Peyer's patch (tissue), 4 donors: ENCODE data around the gene CPED1.

ENCODE experiments used
- CTCF ChIP-seq, 6 experiments: fragments of 450-650 bp in 4 of 6; fragments of 200-600 bp in 2 of 6; sonication (generic) in 1 of 6; IDR thresholded peaks; one replicate each; pipeline ENCODE4 v1.5.1; 2017 to 2019; ENCODE audit warnings: antibody characterized with exemption in 6 of 6, mild to moderate bottlenecking in 3 of 6, moderate library complexity in 1 of 6
- POLR2A ChIP-seq, 2 donors: fragments of 450-650 bp; IDR thresholded peaks; one replicate each; pipeline ENCODE4 v1.5.1; 2017; ENCODE audit warnings: antibody characterized with exemption in 2 of 2, mild to moderate bottlenecking in 2 of 2, moderate library complexity in 2 of 2

GRCh38 chr7:120985839-120986238, 2.7 kb upstream of the CPED1 start:
- TF ChIP-seq CTCF (IDR thresholded peaks at IDR 0.05) (no peak), POLR2A (IDR thresholded peaks at IDR 0.05) (no peak)
